MCF 10A (cell line): ENCODE results near the gene FUT2. TPM values are rescaled to one million over a fixed set of nuclear protein-coding genes. Genes with fewer than 3 reads are reported as not detected.

Experiments
- BruUV-seq: library from RNA; stranded (reverse); fragments of 400-500 nt; replicated peaks from 2 replicates; lab custom pipeline; 2021; lab: Mats Ljungman, UMichigan
- CTCF ChIA-PET: fragments of 300-600 bp; sonication (Branson Sonifier 250); formaldehyde crosslinking; extraction: SDS; loops from one replicate; lab custom pipeline; 2021; ENCODE audit warnings: antibody characterized with exemption, inconsistent platforms; lab: Yijun Ruan, JAX
- POLR2A ChIA-PET: fragments of 300-600, 350-650 bp; sonication (Branson Sonifier 250); formaldehyde crosslinking; extraction: SDS; loops from one replicate; lab custom pipeline; 2020; ENCODE audit warnings: antibody characterized with exemption, inconsistent platforms; lab: Yijun Ruan, JAX
- DNase-seq: peaks from one replicate; pipeline ENCODE4 v3.0.0-alpha.2; 2018; ENCODE audit not compliant: unreplicated experiment
- H3K27ac Mint-ChIP-seq: one replicate; pipeline ENCODE4 v1.8.0; 2022; ENCODE audit warnings: mild to moderate bottlenecking, low read depth, mixed read lengths; ENCODE audit not compliant: unreplicated experiment
- H3K27me3 Mint-ChIP-seq: one replicate; pipeline ENCODE4 v1.8.0; 2022; ENCODE audit warnings: mixed read lengths; ENCODE audit not compliant: insufficient read depth, unreplicated experiment
- H3K36me3 Mint-ChIP-seq: one replicate; pipeline ENCODE4 v1.8.0; 2022; ENCODE audit warnings: mild to moderate bottlenecking, moderate library complexity, mixed read lengths; ENCODE audit not compliant: insufficient read depth, unreplicated experiment
- H3K4me1 Mint-ChIP-seq: one replicate; pipeline ENCODE4 v1.8.0; 2022; ENCODE audit warnings: mixed read lengths; ENCODE audit not compliant: insufficient read depth, unreplicated experiment
- H3K4me3 Mint-ChIP-seq: one replicate; pipeline ENCODE4 v1.8.0; 2022; ENCODE audit warnings: mild to moderate bottlenecking, moderate library complexity, mixed read lengths; ENCODE audit not compliant: unreplicated experiment
- H3K9me3 Mint-ChIP-seq: one replicate; pipeline ENCODE4 v1.8.0; 2022; ENCODE audit warnings: mixed read lengths; ENCODE audit not compliant: unreplicated experiment
- intact Hi-C: fragments of 100-400 bp; cut with micrococcal nuclease; formaldehyde crosslinking; loops from 2 replicates; pipeline ENCODE4 v1.14.1; 2022
- total RNA-seq: library from RNA; stranded (reverse); gene quantifications from 2 replicates; pipeline ENCODE4 v1.2.3, GENCODE V29; 2022
- TF ChIP-seq, protein P1 (sequence below): fragments of 200-600 bp; IDR thresholded peaks from one replicate; pipeline ENCODE4 v1.8.0; 2022; ENCODE audit warnings: antibody characterized with exemption, mild to moderate bottlenecking; ENCODE audit not compliant: unreplicated experiment

Gene FUT2
- total RNA-seq, 1 experiment from 2014 or later, result not detected

DNA sequence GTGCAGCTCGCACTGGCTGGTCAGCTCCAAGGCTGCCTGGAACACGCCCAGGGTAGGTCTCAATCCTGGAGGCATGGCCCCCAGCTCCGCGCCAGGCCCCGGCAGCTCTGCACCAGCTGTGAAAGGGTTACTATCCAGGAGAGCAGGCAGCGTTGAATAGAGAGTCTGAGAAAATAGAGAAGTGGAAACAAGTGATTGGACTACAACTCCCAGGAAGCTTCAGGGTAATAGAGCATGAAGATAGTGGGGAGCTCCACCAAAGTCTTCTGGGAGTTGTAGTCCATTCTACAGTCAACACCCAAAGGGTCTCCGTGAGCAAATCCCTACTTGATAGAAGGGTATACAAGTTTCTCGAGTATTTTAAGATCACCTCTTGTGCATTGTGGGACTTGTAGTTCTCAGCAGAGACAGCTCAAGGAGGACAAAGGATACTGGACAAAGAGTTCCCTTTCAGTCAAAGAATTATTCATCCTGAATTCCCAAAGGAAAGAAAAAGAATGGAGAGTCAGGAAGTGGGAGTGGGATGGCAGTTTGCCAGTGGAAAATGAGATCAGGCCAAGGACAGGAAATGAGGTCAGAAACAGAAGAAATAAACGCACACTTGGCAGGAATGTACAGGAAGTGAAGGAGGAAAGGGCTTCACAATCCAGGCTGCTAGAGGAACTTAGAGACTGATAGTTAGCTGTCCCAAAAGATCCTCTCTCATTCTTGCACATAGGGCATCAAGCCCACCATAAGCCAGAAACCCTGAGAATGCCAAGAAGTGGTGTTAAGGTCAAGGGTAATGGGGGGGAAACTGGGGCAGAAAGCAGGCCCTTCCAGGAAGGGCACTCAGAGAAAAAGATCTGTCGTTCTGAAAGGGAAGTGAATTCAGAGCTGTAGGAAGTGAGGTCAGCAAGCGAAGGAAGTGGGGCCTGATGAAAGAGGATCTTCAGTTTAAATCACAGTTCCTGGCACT is 29.3 kb downstream of the FUT2 start:
- H3K36me3 Mint-ChIP-seq, result no peaks in the 10 kb centered on the region
- TF ChIP-seq, protein P1, sequence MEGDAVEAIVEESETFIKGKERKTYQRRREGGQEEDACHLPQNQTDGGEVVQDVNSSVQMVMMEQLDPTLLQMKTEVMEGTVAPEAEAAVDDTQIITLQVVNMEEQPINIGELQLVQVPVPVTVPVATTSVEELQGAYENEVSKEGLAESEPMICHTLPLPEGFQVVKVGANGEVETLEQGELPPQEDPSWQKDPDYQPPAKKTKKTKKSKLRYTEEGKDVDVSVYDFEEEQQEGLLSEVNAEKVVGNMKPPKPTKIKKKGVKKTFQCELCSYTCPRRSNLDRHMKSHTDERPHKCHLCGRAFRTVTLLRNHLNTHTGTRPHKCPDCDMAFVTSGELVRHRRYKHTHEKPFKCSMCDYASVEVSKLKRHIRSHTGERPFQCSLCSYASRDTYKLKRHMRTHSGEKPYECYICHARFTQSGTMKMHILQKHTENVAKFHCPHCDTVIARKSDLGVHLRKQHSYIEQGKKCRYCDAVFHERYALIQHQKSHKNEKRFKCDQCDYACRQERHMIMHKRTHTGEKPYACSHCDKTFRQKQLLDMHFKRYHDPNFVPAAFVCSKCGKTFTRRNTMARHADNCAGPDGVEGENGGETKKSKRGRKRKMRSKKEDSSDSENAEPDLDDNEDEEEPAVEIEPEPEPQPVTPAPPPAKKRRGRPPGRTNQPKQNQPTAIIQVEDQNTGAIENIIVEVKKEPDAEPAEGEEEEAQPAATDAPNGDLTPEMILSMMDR, result no peak
- H3K4me3 Mint-ChIP-seq, result no peak overlapping the region
- no peaks in the 10 kb centered on the region for H3K27me3 Mint-ChIP-seq
- ChIA-PET CTCF (interaction anchor here (0.7 to 2.4 kb wide), 6 partner anchors 14 to 107 kb away, joined by 4 to 8 read pairs (median 6); partner anchors contain the start of gene CA11), POLR2A (interaction anchor here (0.6 to 2.2 kb wide), 5 partner anchors 9 to 968 kb away, joined by 3 to 9 read pairs (median 4); partner anchors contain the start of gene CA11)
- intact Hi-C loops, result no loop called here
- peak; percentile 88 for DNase-seq
- TSS peak; percentile 91 for BruUV-seq
- H3K27ac Mint-ChIP-seq, result peak overlapping the region; percentile 94
- H3K4me1 Mint-ChIP-seq, result peaks cover 13% of the 10 kb centered on the region
- H3K9me3 Mint-ChIP-seq, result peaks cover 8% of the 10 kb centered on the region

DNA sequence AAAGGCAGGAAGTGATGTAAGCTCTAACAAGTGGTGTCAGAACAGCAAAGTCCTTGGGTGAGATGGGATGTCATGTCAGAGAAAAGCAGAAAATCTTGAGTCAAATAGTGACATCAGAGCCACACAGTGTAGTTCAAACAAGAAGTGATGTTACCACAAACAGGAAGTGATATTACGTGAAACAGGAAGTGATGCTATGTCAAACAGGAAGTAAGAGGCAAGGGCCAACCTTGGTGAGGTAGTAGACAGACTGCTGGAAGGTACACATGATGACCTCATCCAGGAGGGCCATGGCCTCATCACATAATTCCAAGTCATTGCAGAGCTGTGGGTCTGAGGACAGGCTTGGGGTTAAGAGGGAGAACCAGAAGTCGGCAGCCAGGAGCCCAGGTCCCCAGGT is 30.8 kb downstream of the FUT2 start:
- ChIA-PET POLR2A (interaction anchor here (0.6 to 2.2 kb wide), 4 partner anchors 12 to 1280 kb away, joined by 3 to 9 read pairs (median 7); partner anchors contain the start of gene PPP1R15A), CTCF (interaction anchor here (0.7 to 2.4 kb wide), 4 partner anchors 12 to 116 kb away, joined by 3 to 8 read pairs (median 4); no protein-coding TSS in a partner anchor)
- H3K4me3 Mint-ChIP-seq, result no peak overlapping the region
- H3K27ac Mint-ChIP-seq, result peak overlapping the region; percentile 35
- peaks cover 8% of the 10 kb centered on the region for H3K4me1 Mint-ChIP-seq
- H3K36me3 Mint-ChIP-seq, result no peaks in the 10 kb centered on the region
- BruUV-seq, result no TSS peak
- H3K9me3 Mint-ChIP-seq, result peaks cover 8% of the 10 kb centered on the region
- intact Hi-C loops, result no loop called here
- TF ChIP-seq, protein P1, result no peak
- DNase-seq, result no peak
- H3K27me3 Mint-ChIP-seq, result peaks cover 4% of the 10 kb centered on the region

DNA sequence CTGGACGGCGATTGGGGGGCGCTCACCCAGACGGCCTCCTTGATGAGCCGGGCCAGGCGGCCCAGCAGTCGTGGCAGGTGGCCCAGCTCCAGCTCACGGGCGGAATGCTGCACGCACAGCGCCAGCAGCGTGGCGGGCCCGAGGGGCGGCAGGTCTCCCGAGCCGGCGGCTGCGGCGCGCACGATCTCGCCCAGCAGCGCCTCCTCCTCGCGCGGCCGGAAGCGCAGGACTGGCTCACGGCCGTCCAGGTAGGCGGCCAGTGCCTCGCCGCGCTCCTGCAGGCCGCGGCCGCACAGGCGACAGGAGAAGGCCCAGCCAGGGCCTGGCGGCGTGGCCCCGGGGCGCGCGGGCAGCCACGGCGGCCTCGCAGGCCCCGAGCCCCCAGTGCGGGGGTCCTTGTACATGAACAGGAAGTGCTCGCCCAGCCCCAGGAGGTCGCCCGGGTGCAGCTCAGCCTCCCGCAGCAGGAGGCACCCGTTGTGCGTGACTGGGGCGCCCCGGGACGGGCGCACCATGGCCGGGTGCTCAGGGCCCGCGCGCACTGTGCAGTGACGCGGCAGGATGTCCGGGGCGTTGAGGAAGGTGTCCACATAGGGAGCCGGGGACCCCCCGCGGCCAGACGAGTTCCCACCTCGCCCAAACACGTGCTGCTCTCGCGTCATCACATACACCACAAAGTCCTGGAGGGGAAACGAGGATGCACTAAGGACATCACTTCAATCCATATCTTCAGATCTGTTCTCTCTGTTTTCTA is 33.3 kb downstream of the FUT2 start:
- POLR2A ChIA-PET, result interaction anchor here (1.1 kb wide), 1 partner anchor 17 kb away, joined by 4 read pairs; no protein-coding TSS in a partner anchor
- no TSS peak for BruUV-seq
- DNase-seq, result no peak
- Mint-ChIP-seq H3K4me1 (peaks cover 8% of the 10 kb centered on the region), H3K9me3 (peaks cover 8% of the 10 kb centered on the region), H3K27ac (no peak overlapping the region), H3K36me3 (no peaks in the 10 kb centered on the region), H3K27me3 (peaks cover 19% of the 10 kb centered on the region), H3K4me3 (no peak overlapping the region)
- intact Hi-C loops, result no loop called here
- CTCF ChIA-PET, result interaction anchor here (0.9 kb wide), 1 partner anchor 59 kb away, joined by 3 read pairs; no protein-coding TSS in a partner anchor
- TF ChIP-seq, protein P1, result no peak
